ENCODE data around the gene PHC2. TPM values are rescaled to one million over a fixed set of nuclear protein-coding genes. Genes with fewer than 3 reads are reported as not detected.

The PHC2 gene
- total RNA-seq, 2 experiments from 2014 or later = 43.0 to 43.7 TPM

- Mint-ChIP-seq H3K27ac (no peak overlapping the region), H3K36me3 (peaks cover 2% of the 10 kb centered on the region), H3K4me1 (peaks cover 34% of the 10 kb centered on the region), H3K4me3 (no peak overlapping the region), H3K9me3 (no peaks in the 10 kb centered on the region), H3K27me3 (peaks cover 40% of the 10 kb centered on the region)
- ATAC-seq (ENCODE audit: low read depth) (no peak), DNase-seq (no peak)
- POLR2A ChIA-PET = no interaction called here
Measured at GRCh38 chr1:33442141-33442540, 11.2 kb upstream of the PHC2 start.

GRCh38 chr1:33441088-33441745 lies 10.3 kb upstream of the PHC2 start:
- Mint-ChIP-seq H3K9me3 (no peaks in the 10 kb centered on the region), H3K4me1 (peaks cover 25% of the 10 kb centered on the region), H3K4me3 (no peak overlapping the region), H3K27ac (no peak overlapping the region), H3K36me3 (peaks cover 2% of the 10 kb centered on the region), H3K27me3 (peaks cover 44% of the 10 kb centered on the region)
- ATAC-seq (ENCODE audit: low read depth) (no peak), DNase-seq (no peak)
- POLR2A ChIA-PET = interaction anchor here (0.6 kb wide), 1 partner anchor 15 kb away, joined by 3 read pairs; no protein-coding TSS in a partner anchor

GRCh38 chr1:33439662-33440061 lies 8.8 kb upstream of the PHC2 start:
- Mint-ChIP-seq H3K4me1 (peaks cover 12% of the 10 kb centered on the region), H3K27ac (no peak overlapping the region), H3K36me3 (no peaks in the 10 kb centered on the region), H3K4me3 (no peak overlapping the region), H3K9me3 (no peaks in the 10 kb centered on the region), H3K27me3 (peaks cover 57% of the 10 kb centered on the region)
- no peak for ATAC-seq (ENCODE audit: low read depth)
- POLR2A ChIA-PET = no interaction called here
- DNase-seq = no peak

GRCh38 chr1:33438364-33439160 lies 7.7 kb upstream of the PHC2 start:
- no peak overlapping the region for H3K4me3 Mint-ChIP-seq
- peaks cover 14% of the 10 kb centered on the region for H3K4me1 Mint-ChIP-seq
- POLR2A ChIA-PET = no interaction called here
- ATAC-seq (ENCODE audit: low read depth) = no peak
- peaks cover 61% of the 10 kb centered on the region for H3K27me3 Mint-ChIP-seq
- no peaks in the 10 kb centered on the region for H3K9me3 Mint-ChIP-seq
- DNase-seq = no peak
- no peak overlapping the region for H3K27ac Mint-ChIP-seq
- H3K36me3 Mint-ChIP-seq = no peaks in the 10 kb centered on the region

GRCh38 chr1:33436557-33437285 lies 5.8 kb upstream of the PHC2 start:
- peaks cover 6% of the 10 kb centered on the region for H3K4me1 Mint-ChIP-seq
- H3K9me3 Mint-ChIP-seq = no peaks in the 10 kb centered on the region
- no peak overlapping the region for H3K27ac Mint-ChIP-seq
- no peak for DNase-seq
- POLR2A ChIA-PET = no interaction called here
- no peak overlapping the region for H3K4me3 Mint-ChIP-seq
- peaks cover 55% of the 10 kb centered on the region for H3K27me3 Mint-ChIP-seq
- no peak for ATAC-seq (ENCODE audit: low read depth)
- no peaks in the 10 kb centered on the region for H3K36me3 Mint-ChIP-seq

- H3K27ac Mint-ChIP-seq = no peak overlapping the region
- H3K27me3 Mint-ChIP-seq = peaks cover 44% of the 10 kb centered on the region
- no peak for DNase-seq
- H3K4me1 Mint-ChIP-seq = peaks cover 6% of the 10 kb centered on the region
- H3K36me3 Mint-ChIP-seq = no peaks in the 10 kb centered on the region
- POLR2A ChIA-PET = no interaction called here
- no peaks in the 10 kb centered on the region for H3K9me3 Mint-ChIP-seq
- no peak overlapping the region for H3K4me3 Mint-ChIP-seq
- ATAC-seq (ENCODE audit: low read depth) = no peak
Measured at GRCh38 chr1:33435096-33435820, 4.4 kb upstream of the PHC2 start.

GRCh38 chr1:33434363-33434750 lies 3.5 kb upstream of the PHC2 start:
- no peak for ATAC-seq (ENCODE audit: low read depth)
- peaks cover 8% of the 10 kb centered on the region for H3K4me1 Mint-ChIP-seq
- no peak overlapping the region for H3K27ac Mint-ChIP-seq
- H3K27me3 Mint-ChIP-seq = peaks cover 37% of the 10 kb centered on the region
- no peak overlapping the region for H3K4me3 Mint-ChIP-seq
- H3K9me3 Mint-ChIP-seq = no peaks in the 10 kb centered on the region
- POLR2A ChIA-PET = no interaction called here
- no peaks in the 10 kb centered on the region for H3K36me3 Mint-ChIP-seq
- DNase-seq = no peak

GRCh38 chr1:33433509-33434362 lies 2.8 kb upstream of the PHC2 start:
- no peak overlapping the region for H3K4me3 Mint-ChIP-seq
- POLR2A ChIA-PET = no interaction called here
- ATAC-seq (ENCODE audit: low read depth) (no peak), DNase-seq (no peak)
- no peak overlapping the region for H3K27ac Mint-ChIP-seq
- no peaks in the 10 kb centered on the region for H3K9me3 Mint-ChIP-seq
- H3K27me3 Mint-ChIP-seq = peaks cover 32% of the 10 kb centered on the region
- peaks cover 8% of the 10 kb centered on the region for H3K4me1 Mint-ChIP-seq
- H3K36me3 Mint-ChIP-seq = no peaks in the 10 kb centered on the region

GRCh38 chr1:33429856-33430691 lies 821 bp downstream of the PHC2 start:
- Mint-ChIP-seq H3K4me3 (no peak overlapping the region), H3K27me3 (peaks cover 13% of the 10 kb centered on the region), H3K4me1 (peaks cover 8% of the 10 kb centered on the region), H3K27ac (no peak overlapping the region), H3K36me3 (no peaks in the 10 kb centered on the region), H3K9me3 (no peaks in the 10 kb centered on the region)
- POLR2A ChIA-PET = no interaction called here
- ATAC-seq (ENCODE audit: low read depth) = peak; percentile 13
- DNase-seq = no peak

- POLR2A ChIA-PET = no interaction called here
- Mint-ChIP-seq H3K27ac (no peak overlapping the region), H3K4me1 (peaks cover 8% of the 10 kb centered on the region), H3K9me3 (no peaks in the 10 kb centered on the region), H3K27me3 (peaks cover 6% of the 10 kb centered on the region), H3K36me3 (no peaks in the 10 kb centered on the region), H3K4me3 (no peak overlapping the region)
- DNase-seq = no peak
- no peak for ATAC-seq (ENCODE audit: low read depth)
Measured at GRCh38 chr1:33429332-33429731, 1.6 kb downstream of the PHC2 start.

GRCh38 chr1:33428661-33429060 lies 2.2 kb downstream of the PHC2 start:
- ATAC-seq (ENCODE audit: low read depth) = no peak
- H3K4me1 Mint-ChIP-seq = peaks cover 5% of the 10 kb centered on the region
- POLR2A ChIA-PET = no interaction called here
- H3K36me3 Mint-ChIP-seq = no peaks in the 10 kb centered on the region
- H3K27me3 Mint-ChIP-seq = peaks cover 5% of the 10 kb centered on the region
- no peak for DNase-seq
- no peaks in the 10 kb centered on the region for H3K9me3 Mint-ChIP-seq
- no peak overlapping the region for H3K27ac Mint-ChIP-seq
- H3K4me3 Mint-ChIP-seq = no peak overlapping the region

- Mint-ChIP-seq H3K4me1 (peaks cover 5% of the 10 kb centered on the region), H3K27ac (no peak overlapping the region), H3K4me3 (no peak overlapping the region), H3K9me3 (no peaks in the 10 kb centered on the region), H3K36me3 (no peaks in the 10 kb centered on the region), H3K27me3 (peaks cover 15% of the 10 kb centered on the region)
- ATAC-seq (ENCODE audit: low read depth) = no peak
- no peak for DNase-seq
- POLR2A ChIA-PET = no interaction called here
Measured at GRCh38 chr1:33426916-33427315, 4.0 kb downstream of the PHC2 start.
